NB4 (cell line): ENCODE results near the gene MPRIP.

Experiments used
- CTCF ChIP-seq: IDR thresholded peaks from one replicate; pipeline ENCODE4 v1.5.1; 2012; ENCODE audit warnings: low read depth, low read length
- POLR2A ChIP-seq: IDR thresholded peaks from 2 replicates; pipeline ENCODE4 v1.6.1; 2011; ENCODE audit warnings: mild to moderate bottlenecking; ENCODE audit not compliant: insufficient read length; ENCODE audit errors: extremely low read depth

DNA sequence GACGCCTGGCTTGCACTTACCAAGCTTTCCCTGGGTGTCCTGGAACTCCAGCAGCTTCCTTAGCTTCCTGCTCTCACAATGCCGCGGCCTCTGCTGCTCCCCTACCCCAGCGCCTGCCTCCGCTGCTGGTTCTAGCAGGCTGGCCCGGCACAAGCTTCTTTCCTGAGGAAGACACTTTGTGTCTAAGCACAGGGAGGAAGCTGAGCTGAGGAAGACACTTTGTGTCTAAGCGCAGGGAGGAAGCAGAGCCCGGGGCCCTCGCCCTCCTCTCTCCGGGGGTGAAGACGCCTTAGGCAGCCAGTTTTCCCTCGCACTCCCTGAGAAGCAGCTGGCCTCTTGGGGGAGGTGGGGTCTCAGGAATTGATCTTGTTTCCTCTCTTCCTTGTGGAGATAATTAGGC, 99.0 kb downstream of the MPRIP start:
- no peak for TF ChIP-seq POLR2A
- TF ChIP-seq CTCF = no peak
